Activated T-helper 1 cell treated with anti-CD3 and anti-CD28 coated beads, Interleukin-12 subunit alpha, Interleukin-12 subunit beta, Interleukin-2, Interleukin-4 antibody, amounts not matched to agents 30 ng/mL and 10 ng/mL and 1 ng/mL, durations not matched to agents 14 hours and 24 hours and 36 hours (primary cell): Measurements from ENCODE around the gene NCOA1. TPM values are rescaled to one million over a fixed set of nuclear protein-coding genes. Genes with fewer than 3 reads are reported as not detected.

Source experiments
- DNase-seq: peaks from one replicate; pipeline ENCODE4 v3.0.0; 2021; ENCODE audit warnings: low spot score
- H3K27ac Mint-ChIP-seq: one replicate; pipeline ENCODE4 v1.8.0; 2021; ENCODE audit warnings: mild to moderate bottlenecking, mixed read lengths
- H3K27me3 Mint-ChIP-seq: one replicate; pipeline ENCODE4 v1.8.0; 2022; ENCODE audit warnings: mild to moderate bottlenecking, moderate library complexity, mixed read lengths; ENCODE audit not compliant: insufficient read depth
- H3K36me3 Mint-ChIP-seq: one replicate; pipeline ENCODE4 v1.8.0; 2021; ENCODE audit warnings: low read depth, mixed read lengths
- H3K4me1 Mint-ChIP-seq: one replicate; pipeline ENCODE4 v1.8.0; 2021; ENCODE audit warnings: low read depth, mixed read lengths
- H3K4me3 Mint-ChIP-seq: one replicate; pipeline ENCODE4 v1.8.0; 2021; ENCODE audit warnings: mild to moderate bottlenecking, moderate library complexity, mixed read lengths
- H3K9me3 Mint-ChIP-seq: one replicate; pipeline ENCODE4 v1.8.0; 2021; ENCODE audit warnings: mixed read lengths
- intact Hi-C: fragments of 100-400 bp; cut with micrococcal nuclease; formaldehyde crosslinking; loops from one replicate; pipeline ENCODE4 v1.15.1; 2024
- total RNA-seq: library from RNA; stranded (reverse); gene quantifications from 2 replicates; pipeline ENCODE4 v1.2.3, GENCODE V29; 2022

Gene NCOA1
- total RNA-seq, 1 donor from 2014 or later: 30.0 TPM

- H3K4me3 Mint-ChIP-seq: no peak overlapping the region
- intact Hi-C loops: no loop called here
- H3K36me3 Mint-ChIP-seq: peaks cover 25% of the 10 kb centered on the region
Observed at GRCh38 chr2:24743924-24744323, 252.9 kb downstream of the NCOA1 start.

GRCh38 chr2:24744356-24744755, 253.3 kb downstream of the NCOA1 start:
- Mint-ChIP-seq H3K27ac (no peak overlapping the region), H3K4me3 (no peak overlapping the region), H3K36me3 (peaks cover 25% of the 10 kb centered on the region), H3K9me3 (no peaks in the 10 kb centered on the region), H3K4me1 (no peaks in the 10 kb centered on the region), H3K27me3 (no peaks in the 10 kb centered on the region)
- no peak for DNase-seq
- intact Hi-C loops: no loop called here

More at GRCh38 chr2:24743924-24744323, 252.9 kb downstream of the NCOA1 start:
- Mint-ChIP-seq H3K4me1 (no peaks in the 10 kb centered on the region), H3K27ac (no peak overlapping the region), H3K27me3 (no peaks in the 10 kb centered on the region), H3K9me3 (no peaks in the 10 kb centered on the region)
- DNase-seq: no peak

GRCh38 chr2:24745825-24746224, 254.8 kb downstream of the NCOA1 start:
- H3K4me3 Mint-ChIP-seq: no peak overlapping the region
- no peak for DNase-seq
- H3K9me3 Mint-ChIP-seq: no peaks in the 10 kb centered on the region
- H3K27ac Mint-ChIP-seq: no peak overlapping the region
- H3K36me3 Mint-ChIP-seq: peaks cover 22% of the 10 kb centered on the region
- H3K4me1 Mint-ChIP-seq: no peaks in the 10 kb centered on the region
- intact Hi-C loops: no loop called here
- no peaks in the 10 kb centered on the region for H3K27me3 Mint-ChIP-seq

- Mint-ChIP-seq H3K4me1 (no peaks in the 10 kb centered on the region), H3K27me3 (no peaks in the 10 kb centered on the region), H3K9me3 (no peaks in the 10 kb centered on the region), H3K27ac (no peak overlapping the region), H3K36me3 (peaks cover 17% of the 10 kb centered on the region), H3K4me3 (no peak overlapping the region)
- no peak for DNase-seq
- intact Hi-C loops: no loop called here
Observed at GRCh38 chr2:24747299-24747698, 256.2 kb downstream of the NCOA1 start.

- DNase-seq: no peak
- H3K27me3 Mint-ChIP-seq: no peaks in the 10 kb centered on the region
- H3K9me3 Mint-ChIP-seq: no peaks in the 10 kb centered on the region
- intact Hi-C loops: no loop called here
- H3K4me3 Mint-ChIP-seq: no peak overlapping the region
- H3K36me3 Mint-ChIP-seq: peaks cover 6% of the 10 kb centered on the region
- no peak overlapping the region for H3K27ac Mint-ChIP-seq
- H3K4me1 Mint-ChIP-seq: no peaks in the 10 kb centered on the region
Observed at GRCh38 chr2:24749069-24749691, 258.1 kb downstream of the NCOA1 start.

- DNase-seq: no peak
- Mint-ChIP-seq H3K4me1 (no peaks in the 10 kb centered on the region), H3K9me3 (no peaks in the 10 kb centered on the region), H3K27me3 (no peaks in the 10 kb centered on the region), H3K36me3 (peaks cover 5% of the 10 kb centered on the region), H3K4me3 (no peak overlapping the region), H3K27ac (no peak overlapping the region)
- intact Hi-C loops: no loop called here
Observed at GRCh38 chr2:24754985-24755705, 264.1 kb downstream of the NCOA1 start.

GRCh38 chr2:24756789-24757188, 265.7 kb downstream of the NCOA1 start:
- H3K4me1 Mint-ChIP-seq: no peaks in the 10 kb centered on the region
- no peak overlapping the region for H3K4me3 Mint-ChIP-seq
- no peak overlapping the region for H3K27ac Mint-ChIP-seq
- no peaks in the 10 kb centered on the region for H3K27me3 Mint-ChIP-seq
- H3K36me3 Mint-ChIP-seq: peaks cover 8% of the 10 kb centered on the region
- no peak for DNase-seq
- no peaks in the 10 kb centered on the region for H3K9me3 Mint-ChIP-seq
- intact Hi-C loops: no loop called here

GRCh38 chr2:24761866-24762265, 270.8 kb downstream of the NCOA1 start:
- Mint-ChIP-seq H3K9me3 (no peaks in the 10 kb centered on the region), H3K4me1 (peaks cover 9% of the 10 kb centered on the region), H3K36me3 (peaks cover 23% of the 10 kb centered on the region), H3K4me3 (no peak overlapping the region), H3K27ac (no peak overlapping the region), H3K27me3 (no peaks in the 10 kb centered on the region)
- no peak for DNase-seq
- intact Hi-C loops: no loop called here

- H3K27me3 Mint-ChIP-seq: no peaks in the 10 kb centered on the region
- intact Hi-C loops: no loop called here
- no peaks in the 10 kb centered on the region for H3K9me3 Mint-ChIP-seq
- peaks cover 23% of the 10 kb centered on the region for H3K36me3 Mint-ChIP-seq
- H3K4me3 Mint-ChIP-seq: no peak overlapping the region
- no peak overlapping the region for H3K27ac Mint-ChIP-seq
- no peak for DNase-seq
- peaks cover 10% of the 10 kb centered on the region for H3K4me1 Mint-ChIP-seq
Observed at GRCh38 chr2:24762518-24762917, 271.5 kb downstream of the NCOA1 start.

- intact Hi-C loops: no loop called here
- Mint-ChIP-seq H3K27me3 (no peaks in the 10 kb centered on the region), H3K36me3 (peaks cover 21% of the 10 kb centered on the region), H3K4me3 (no peak overlapping the region), H3K27ac (no peak overlapping the region), H3K9me3 (no peaks in the 10 kb centered on the region), H3K4me1 (peaks cover 10% of the 10 kb centered on the region)
- no peak for DNase-seq
Observed at GRCh38 chr2:24763843-24764242, 272.8 kb downstream of the NCOA1 start.

GRCh38 chr2:24766609-24767008, 275.6 kb downstream of the NCOA1 start:
- Mint-ChIP-seq H3K4me3 (no peak overlapping the region), H3K27ac (no peak overlapping the region), H3K27me3 (no peaks in the 10 kb centered on the region), H3K36me3 (peaks cover 15% of the 10 kb centered on the region), H3K4me1 (peaks cover 10% of the 10 kb centered on the region), H3K9me3 (no peaks in the 10 kb centered on the region)
- intact Hi-C loops: no loop called here
- no peak for DNase-seq

GRCh38 chr2:24768013-24768412, 277.0 kb downstream of the NCOA1 start:
- H3K27ac Mint-ChIP-seq: no peak overlapping the region
- no peak overlapping the region for H3K4me3 Mint-ChIP-seq
- intact Hi-C loops: no loop called here
- H3K9me3 Mint-ChIP-seq: no peaks in the 10 kb centered on the region
- DNase-seq: no peak
- H3K4me1 Mint-ChIP-seq: peaks cover 10% of the 10 kb centered on the region
- H3K36me3 Mint-ChIP-seq: peaks cover 15% of the 10 kb centered on the region
- no peaks in the 10 kb centered on the region for H3K27me3 Mint-ChIP-seq

GRCh38 chr2:24768601-24769000, 277.5 kb downstream of the NCOA1 start:
- DNase-seq: no peak
- Mint-ChIP-seq H3K4me1 (peaks cover 10% of the 10 kb centered on the region), H3K4me3 (no peak overlapping the region), H3K36me3 (peaks cover 15% of the 10 kb centered on the region), H3K27ac (no peak overlapping the region), H3K27me3 (no peaks in the 10 kb centered on the region), H3K9me3 (no peaks in the 10 kb centered on the region)
- intact Hi-C loops: no loop called here
